GM10847 (cell line): ENCODE results near the gene SHCBP1.
A peak's percentile ranks its signal among the peaks of the same experiment; 100 is the strongest.

Experiments used
- POLR2A ChIP-seq: IDR thresholded peaks from 2 replicates; pipeline ENCODE4 v1.6.1; 2011; ENCODE audit not compliant: insufficient read length; ENCODE audit errors: extremely low read depth

SHCBP1 gene

GRCh38 chr16:46621006-46621933, at the start of gene SHCBP1:
Gene SHCBP1, minus strand, starts transcription at chr16:46621379. Its CDS starts 20 bp downstream, at chr16:46621359.
- TF ChIP-seq POLR2A = peak; percentile 89

- TF ChIP-seq POLR2A = no peak
Observed at GRCh38 chr16:46662123-46662522, 40.9 kb upstream of the SHCBP1 start.

GRCh38 chr16:46658925-46659324, 37.7 kb upstream of the SHCBP1 start:
- no peak for TF ChIP-seq POLR2A

- no peak for TF ChIP-seq POLR2A
Observed at GRCh38 chr16:46651305-46651704, 30.1 kb upstream of the SHCBP1 start.

GRCh38 chr16:46650254-46650623, 29.1 kb upstream of the SHCBP1 start:
- TF ChIP-seq POLR2A = no peak

GRCh38 chr16:46649588-46650253, 28.5 kb upstream of the SHCBP1 start:
- no peak for TF ChIP-seq POLR2A

GRCh38 chr16:46648656-46649055, 27.5 kb upstream of the SHCBP1 start:
- TF ChIP-seq POLR2A = no peak

GRCh38 chr16:46638947-46639925, 18.1 kb upstream of the SHCBP1 start:
- TF ChIP-seq POLR2A = no peak

GRCh38 chr16:46632778-46633733, 11.9 kb upstream of the SHCBP1 start:
- no peak for TF ChIP-seq POLR2A

GRCh38 chr16:46629331-46630219, 8.4 kb upstream of the SHCBP1 start:
- no peak for TF ChIP-seq POLR2A

- no peak for TF ChIP-seq POLR2A
Observed at GRCh38 chr16:46627746-46628145, 6.6 kb upstream of the SHCBP1 start.

GRCh38 chr16:46621934-46622676, 926 bp upstream of the SHCBP1 start:
- no peak for TF ChIP-seq POLR2A
